Thymus (tissue), 11 donors: ENCODE data around the gene SEL1L2. TPM values are rescaled to one million over a fixed set of nuclear protein-coding genes. Genes with fewer than 3 reads are reported as not detected.

Experiments used
- DNase-seq, 9 donors: peaks; one replicate each; pipeline ENCODE4 v3.0.0-alpha.2; 2013; ENCODE audit warnings: low spot score in 9 of 9, low read depth in 6 of 9, missing footprints in 1 of 9
- H3K27ac ChIP-seq, 2 donors: one replicate each; pipeline ENCODE4 v1.5.1; 2013; ENCODE audit warnings: control low read depth in 1 of 2, low read depth in 1 of 2, low read length in 1 of 2, mild to moderate bottlenecking in 1 of 2, moderate library complexity in 1 of 2
- H3K27me3 ChIP-seq, 2 donors: one replicate each; pipeline ENCODE4 v1.5.1; 2013; ENCODE audit warnings: low read length in 1 of 2; ENCODE audit not compliant: control insufficient read depth in 2 of 2, insufficient read depth in 1 of 2
- H3K36me3 ChIP-seq, 2 donors: one replicate each; pipeline ENCODE4 v1.5.1; 2013; ENCODE audit warnings: low read length in 1 of 2, mild to moderate bottlenecking in 1 of 2, moderate library complexity in 1 of 2; ENCODE audit not compliant: control insufficient read depth in 2 of 2, insufficient read depth in 2 of 2
- H3K4me1 ChIP-seq, 2 donors: one replicate each; pipeline ENCODE4 v1.5.1; 2013; ENCODE audit warnings: low read length in 2 of 2; ENCODE audit not compliant: control insufficient read depth in 2 of 2, insufficient read depth in 2 of 2
- H3K4me3 ChIP-seq, 2 donors: one replicate each; pipeline ENCODE4 v1.5.1; 2013; ENCODE audit warnings: low read length in 2 of 2, control low read depth in 1 of 2, mild to moderate bottlenecking in 1 of 2
- H3K9me3 ChIP-seq, 2 donors: one replicate each; pipeline ENCODE4 v1.5.1; 2013; ENCODE audit warnings: low read length in 1 of 2, mild to moderate bottlenecking in 1 of 2; ENCODE audit not compliant: control insufficient read depth in 2 of 2, insufficient read depth in 1 of 2
- WGBS: extraction: QIAGEN DNeasy Blood & Tissue Kit; methylation state at CpG from one replicate; pipeline ENCODE4 v1.1.7; 2013; 5-methylcytosine and 5-hydroxymethylcytosine counted together
- polyA plus RNA-seq: library from polyadenylated mRNA; stranded (reverse); fragments of 200-250 nt; gene quantifications from one replicate; pipeline ENCODE4 v1.2.3, GENCODE V29; 2013
- total RNA-seq: library from RNA; stranded (reverse); fragments of 120-200 nt; gene quantifications from one replicate; pipeline ENCODE4 v1.2.4, GENCODE V29; 2013
- donor health status: healthy.

SEL1L2 gene
- total and polyA plus RNA-seq, 2 donors: 0.16 TPM; not detected in 1

- H3K27ac ChIP-seq: no peak overlapping the region
- no peaks in the 10 kb centered on the region for H3K4me1 ChIP-seq
- H3K36me3 ChIP-seq: no peaks in the 10 kb centered on the region
- DNase-seq: no peak
- WGBS: 96% methylated on average over 2 of the region's 2 CpGs
- H3K4me3 ChIP-seq: no peak overlapping the region
- no peaks in the 10 kb centered on the region for H3K27me3 ChIP-seq
- no peaks in the 10 kb centered on the region for H3K9me3 ChIP-seq
Measured at GRCh38 chr20:13878566-13878965, 111.8 kb downstream of the SEL1L2 start.

GRCh38 chr20:13877793-13878192 lies 112.6 kb downstream of the SEL1L2 start:
- Histone ChIP-seq H3K9me3 (no peaks in the 10 kb centered on the region), H3K27ac (no peak overlapping the region), H3K36me3 (no peaks in the 10 kb centered on the region), H3K27me3 (no peaks in the 10 kb centered on the region), H3K4me1 (no peaks in the 10 kb centered on the region), H3K4me3 (no peak overlapping the region)
- no peak for DNase-seq
- WGBS: 63% methylated on average over 4 of the region's 4 CpGs

- no peaks in the 10 kb centered on the region for H3K9me3 ChIP-seq
- no peak overlapping the region for H3K4me3 ChIP-seq
- no peaks in the 10 kb centered on the region for H3K36me3 ChIP-seq
- WGBS: 95% methylated on average over 3 of the region's 3 CpGs
- H3K27ac ChIP-seq: no peak overlapping the region
- no peaks in the 10 kb centered on the region for H3K27me3 ChIP-seq
- DNase-seq: no peak
- H3K4me1 ChIP-seq: no peaks in the 10 kb centered on the region
Measured at GRCh38 chr20:13875265-13875811, 115.1 kb downstream of the SEL1L2 start.

GRCh38 chr20:13874394-13875157 lies 115.8 kb downstream of the SEL1L2 start:
- Histone ChIP-seq H3K9me3 (no peaks in the 10 kb centered on the region), H3K36me3 (no peaks in the 10 kb centered on the region), H3K27me3 (no peaks in the 10 kb centered on the region), H3K4me1 (no peaks in the 10 kb centered on the region), H3K4me3 (no peak overlapping the region), H3K27ac (no peak overlapping the region)
- no peak for DNase-seq
- WGBS: 69% methylated on average over 10 of the region's 10 CpGs

GRCh38 chr20:13873831-13874230 lies 116.6 kb downstream of the SEL1L2 start:
- Histone ChIP-seq H3K27ac (no peak overlapping the region), H3K4me3 (no peak overlapping the region), H3K9me3 (no peaks in the 10 kb centered on the region), H3K27me3 (no peaks in the 10 kb centered on the region), H3K4me1 (no peaks in the 10 kb centered on the region), H3K36me3 (no peaks in the 10 kb centered on the region)
- 69% methylated on average over 5 of the region's 5 CpGs for WGBS
- no peak for DNase-seq

GRCh38 chr20:13870170-13870748 lies 120.2 kb downstream of the SEL1L2 start:
- Histone ChIP-seq H3K9me3 (no peaks in the 10 kb centered on the region), H3K27ac (no peak overlapping the region), H3K27me3 (no peaks in the 10 kb centered on the region), H3K36me3 (no peaks in the 10 kb centered on the region), H3K4me3 (no peak overlapping the region), H3K4me1 (no peaks in the 10 kb centered on the region)
- DNase-seq: no peak
- 82% methylated on average over 4 of the region's 4 CpGs for WGBS

- 49% methylated on average over 4 of the region's 4 CpGs for WGBS
- Histone ChIP-seq H3K36me3 (no peaks in the 10 kb centered on the region), H3K4me3 (no peak overlapping the region), H3K4me1 (no peaks in the 10 kb centered on the region), H3K9me3 (no peaks in the 10 kb centered on the region), H3K27me3 (no peaks in the 10 kb centered on the region), H3K27ac (no peak overlapping the region)
- DNase-seq: no peak
Measured at GRCh38 chr20:13868331-13868730, 122.1 kb downstream of the SEL1L2 start.

GRCh38 chr20:13865791-13866351 lies 124.5 kb downstream of the SEL1L2 start:
- DNase-seq: no peak
- Histone ChIP-seq H3K27ac (no peak overlapping the region), H3K36me3 (no peaks in the 10 kb centered on the region), H3K9me3 (no peaks in the 10 kb centered on the region), H3K4me1 (no peaks in the 10 kb centered on the region), H3K4me3 (no peak overlapping the region), H3K27me3 (no peaks in the 10 kb centered on the region)
- WGBS: 83% methylated on average over 5 of the region's 5 CpGs

GRCh38 chr20:13865156-13865555 lies 125.3 kb downstream of the SEL1L2 start:
- Histone ChIP-seq H3K9me3 (no peaks in the 10 kb centered on the region), H3K4me3 (no peak overlapping the region), H3K27me3 (no peaks in the 10 kb centered on the region), H3K36me3 (no peaks in the 10 kb centered on the region), H3K27ac (no peak overlapping the region), H3K4me1 (no peaks in the 10 kb centered on the region)
- 96% methylated on average over 2 of the region's 2 CpGs for WGBS
- no peak for DNase-seq
